Sciatic nerve (tissue), 2 donors: ENCODE measurements around the gene DAPK1. TPM values are rescaled to one million over a fixed set of nuclear protein-coding genes. Genes with fewer than 3 reads are reported as not detected.
"Not testable (repeated sequence)": the region's sequence is repeated elsewhere in the genome, so short reads cannot be mapped to it uniquely, and the experiment has no call there.

Experiments used
- ATAC-seq: fragments of 200-7000 bp; cut with Tn5 transposase; one replicate; pipeline ENCODE4 v1.9.1; 2020; ENCODE audit warnings: mild to moderate bottlenecking, moderate library complexity
- DNase-seq: peaks from one replicate; pipeline ENCODE4 v3.0.0-alpha.2; 2020; ENCODE audit warnings: low spot score
- intact Hi-C: fragments of 100-400 bp; cut with DNase I; formaldehyde crosslinking; loops from one replicate; pipeline ENCODE4 v1.14.2; 2022
- total RNA-seq: library from RNA; stranded (reverse); fragmentation: NEBNext Ultra II Directional; extraction: Animal tissue kit (Norgen Biotek cat#: 25700); gene quantifications from one replicate; pipeline ENCODE4 v1.2.1, GENCODE V29; 2021
- donor health status: DM: no; HTN: no; CAD: no.
- donor health status: DM: no; HTN: no; CAD: no.

The DAPK1 gene
- total RNA-seq, 1 donor from 2014 or later: 71.1 TPM

GRCh38 chr9:87533271-87533670, 35.6 kb downstream of the DAPK1 start:
- intact Hi-C loops: no loop called here
- ATAC-seq (no peak), DNase-seq (no peak)

DNA sequence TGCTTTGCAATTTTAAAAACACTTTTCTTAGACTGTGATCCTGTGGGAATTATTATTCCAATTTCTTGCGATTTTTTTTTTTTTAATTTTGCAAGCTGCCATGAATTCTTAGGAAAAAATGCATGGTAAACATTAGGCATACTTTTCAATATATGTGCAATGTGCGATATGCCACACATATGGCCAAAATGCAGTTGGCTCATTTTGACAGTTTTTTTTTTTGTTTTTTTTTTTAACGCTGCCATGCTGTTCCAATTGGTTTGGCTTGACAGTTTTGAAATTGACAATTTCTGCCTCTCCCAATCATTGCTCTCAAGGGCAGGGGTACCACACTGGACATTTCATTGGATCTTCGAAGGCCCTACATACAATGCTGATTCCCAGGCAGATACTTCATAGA, 36.4 kb downstream of the DAPK1 start:
- intact Hi-C loops: no loop called here
- ATAC-seq (no peak), DNase-seq (no peak)

- intact Hi-C loops: no loop called here
- DNase-seq: no peak
- ATAC-seq: no peak
These were observed 37.3 kb downstream of the DAPK1 start for GRCh38 chr9:87534957-87535356.

DNA sequence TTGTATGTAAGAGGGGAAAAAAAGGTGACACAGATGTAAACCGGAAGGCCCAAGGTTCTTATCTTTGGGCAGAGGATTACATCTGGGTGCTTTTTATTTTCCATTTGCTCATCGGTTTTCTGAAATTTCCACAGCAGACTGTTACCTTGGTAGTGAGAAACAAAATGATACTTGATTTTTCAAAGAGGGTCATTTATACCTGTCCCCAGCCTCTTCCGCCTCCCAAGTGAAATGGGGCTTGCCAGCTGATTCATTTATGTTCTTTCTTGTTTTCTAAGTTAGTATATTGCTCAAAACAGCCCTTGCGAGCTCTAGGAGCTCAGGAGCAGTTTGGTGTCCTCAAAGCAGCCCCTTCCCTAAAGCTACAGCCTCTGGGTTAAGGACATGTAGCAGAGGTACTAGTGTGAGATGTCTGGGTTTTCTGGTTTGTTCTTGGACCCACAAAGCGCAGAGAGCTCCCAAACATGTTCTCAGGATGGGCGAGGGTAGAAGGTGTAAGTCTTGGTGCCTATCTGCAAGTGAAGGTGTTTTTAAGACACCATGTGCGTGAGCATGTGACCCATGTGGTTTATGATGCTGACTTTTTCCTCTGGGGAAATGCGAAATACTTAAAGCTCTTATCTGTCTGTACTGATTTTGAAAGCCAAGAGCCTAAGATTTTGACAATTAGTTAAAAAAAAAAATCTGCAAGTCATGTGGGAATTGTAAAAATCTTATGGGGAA, 38.3 kb downstream of the DAPK1 start:
- DNase-seq: no peak
- intact Hi-C loops: no loop called here
- no peak for ATAC-seq

GRCh38 chr9:87537625-87538024, 40.0 kb downstream of the DAPK1 start:
- ATAC-seq: no peak
- intact Hi-C loops: no loop called here
- DNase-seq: no peak

GRCh38 chr9:87540444-87541105, 42.9 kb downstream of the DAPK1 start:
- ATAC-seq (no peak), DNase-seq (no peak)
- intact Hi-C loops: no loop called here

- intact Hi-C loops: no loop called here
- DNase-seq (no peak), ATAC-seq (no peak)
These were observed 44.0 kb downstream of the DAPK1 start for GRCh38 chr9:87541663-87542062.

DNA sequence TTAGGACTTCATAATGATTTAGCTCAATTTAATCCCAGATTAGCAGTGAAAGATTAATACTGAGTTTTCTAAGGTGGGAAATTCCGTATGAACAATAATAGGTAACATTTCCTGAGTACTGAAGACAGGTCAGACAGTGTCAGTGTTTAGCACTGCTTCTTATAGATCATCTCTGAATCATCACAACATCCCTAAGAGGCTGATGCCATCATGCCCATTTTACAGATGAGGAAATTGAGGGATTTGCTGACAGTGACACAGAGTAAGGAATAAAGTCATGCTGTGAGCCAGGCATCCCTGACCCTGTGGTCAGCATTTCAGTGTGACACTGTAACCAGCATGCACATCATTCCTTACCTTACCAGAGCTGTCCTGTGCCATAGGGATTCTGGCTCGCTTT, 44.5 kb downstream of the DAPK1 start:
- intact Hi-C loops: no loop called here
- no peak for ATAC-seq
- DNase-seq: no peak

DNA sequence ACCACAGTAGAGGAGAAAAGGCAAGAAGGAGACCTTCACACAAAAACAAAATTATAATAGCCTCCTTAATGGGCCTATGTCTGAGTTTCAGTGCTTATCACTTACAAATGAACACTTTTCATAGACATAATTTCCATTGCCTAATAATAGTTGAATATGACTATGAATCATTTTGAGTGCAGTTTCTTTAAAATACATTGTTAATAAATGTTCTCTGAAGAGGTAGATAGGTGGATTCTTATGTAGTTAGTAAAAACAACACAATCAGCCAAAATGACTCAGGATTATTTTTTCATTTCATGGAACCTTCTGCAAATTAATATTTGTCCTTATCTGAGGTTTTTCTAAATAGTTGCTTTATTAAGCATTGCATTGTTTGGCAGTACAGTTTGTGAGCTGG, 45.6 kb downstream of the DAPK1 start:
- intact Hi-C loops: no loop called here
- no peak for ATAC-seq
- no peak for DNase-seq

DNA sequence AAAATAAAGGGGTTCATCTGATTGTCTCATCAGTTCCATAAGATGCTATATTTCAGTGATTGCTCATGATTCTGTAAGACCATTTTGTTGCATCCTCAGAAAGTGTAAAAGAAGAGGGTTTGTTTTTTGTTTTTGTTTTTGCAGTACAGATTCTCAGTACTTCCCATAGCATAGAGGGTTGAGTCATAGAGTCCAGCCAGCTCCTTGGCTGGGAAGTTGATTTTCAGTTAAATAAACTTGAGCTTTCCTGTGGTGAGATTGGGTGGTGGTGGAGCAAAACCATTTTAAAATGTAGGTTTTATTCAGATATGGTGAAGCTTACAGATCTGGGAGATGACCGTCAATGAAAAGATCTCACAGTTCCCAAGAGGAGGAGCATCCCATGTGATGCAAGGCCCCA, 48.2 kb downstream of the DAPK1 start:
- DNase-seq (no peak), ATAC-seq (no peak)
- intact Hi-C loops: no loop called here

GRCh38 chr9:87546704-87547103, 49.0 kb downstream of the DAPK1 start:
- ATAC-seq: no peak
- no peak for DNase-seq
- intact Hi-C loops: no loop called here

DNA sequence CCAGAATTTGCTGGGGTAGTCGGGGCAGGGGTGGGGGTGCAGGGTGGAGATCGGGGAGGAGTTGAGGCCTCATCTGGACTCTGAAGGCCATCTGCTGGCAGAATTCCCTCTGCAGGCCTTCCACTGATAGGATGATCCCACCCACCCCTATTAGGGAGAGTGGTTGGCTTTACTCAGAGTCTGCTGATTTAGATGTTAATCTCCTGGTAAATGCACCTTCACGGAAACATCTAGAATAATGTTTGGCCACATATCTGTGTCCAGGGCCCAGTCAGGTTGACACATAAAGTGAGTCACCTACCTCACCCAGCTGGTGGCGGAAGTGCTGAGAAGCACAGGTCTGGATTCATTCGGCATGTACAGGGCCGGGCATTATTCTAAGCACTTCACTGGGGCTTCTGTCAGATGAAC, 50.0 kb downstream of the DAPK1 start:
- intact Hi-C loops: no loop called here
- ATAC-seq: no peak
- no peak for DNase-seq

- intact Hi-C loops: no loop called here
- ATAC-seq: no peak
These were observed 50.5 kb downstream of the DAPK1 start for GRCh38 chr9:87548159-87548558.

GRCh38 chr9:87549088-87549487, 51.4 kb downstream of the DAPK1 start:
- DNase-seq, ATAC-seq, intact Hi-C loops: not testable (repeated sequence)

More at GRCh38 chr9:87548159-87548558, 50.5 kb downstream of the DAPK1 start:
- DNase-seq: no peak

GRCh38 chr9:87549791-87550190, 52.1 kb downstream of the DAPK1 start:
- ATAC-seq: no peak
- DNase-seq: no peak
- intact Hi-C loops: no loop called here

GRCh38 chr9:87550253-87550954, 52.7 kb downstream of the DAPK1 start:
- ATAC-seq (no peak), DNase-seq (no peak)
- intact Hi-C loops: no loop called here

GRCh38 chr9:87551772-87552217, 54.1 kb downstream of the DAPK1 start:
- DNase-seq: no peak
- intact Hi-C loops: no loop called here
- ATAC-seq: no peak

DNA sequence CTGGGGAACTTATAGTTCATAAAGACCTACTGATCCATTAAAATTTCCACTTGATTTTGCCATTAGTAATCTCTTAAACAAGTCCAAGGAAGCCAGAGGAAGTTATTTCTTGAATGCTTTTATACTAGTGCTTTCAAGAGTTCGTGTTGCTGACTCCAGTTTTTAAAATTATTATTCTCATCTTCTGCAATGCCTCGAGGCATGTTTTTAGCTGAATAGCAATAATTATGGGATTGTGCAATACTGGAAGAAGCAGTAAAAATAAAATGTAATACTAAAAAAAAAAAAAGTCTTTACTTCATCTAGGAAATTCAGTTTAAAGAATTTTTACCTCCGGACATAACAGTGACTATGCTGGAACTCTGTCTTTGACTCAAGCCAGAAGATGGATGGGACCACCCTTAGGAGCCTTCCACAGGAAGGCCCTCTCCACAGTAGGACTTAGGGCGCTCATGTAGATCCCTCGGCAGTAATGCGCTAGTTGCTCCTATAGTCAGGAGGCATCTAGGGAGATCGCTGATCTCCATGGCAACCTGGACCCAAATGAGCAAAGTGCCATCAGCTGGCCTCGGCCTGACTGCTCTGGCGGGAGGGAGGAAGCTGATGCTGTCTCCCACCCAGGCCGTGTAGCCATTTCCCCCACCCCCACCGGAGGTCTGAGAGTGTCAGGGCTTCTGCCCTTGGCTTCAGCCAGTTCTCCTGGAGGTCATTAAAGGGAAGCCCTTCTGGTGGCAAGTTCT, 56.7 kb downstream of the DAPK1 start:
- peak; percentile 58 for DNase-seq
- intact Hi-C loops: no loop called here
- peak; percentile 67 for ATAC-seq

GRCh38 chr9:87554976-87555375, 57.3 kb downstream of the DAPK1 start:
- ATAC-seq (peak; percentile 35), DNase-seq (no peak)

More at GRCh38 chr9:87554976-87555375, 57.3 kb downstream of the DAPK1 start:
- intact Hi-C loops: no loop called here
